HL-60 (cell line): ENCODE data around the gene MGAT5.

Experiments
- TF ChIP-seq, protein P1 (sequence below): IDR thresholded peaks from one replicate; pipeline ENCODE4 v1.5.1; 2011; ENCODE audit warnings: low read length, control low read depth, inconsistent platforms; ENCODE audit not compliant: insufficient read depth
- TF ChIP-seq, protein P2 (sequence below): IDR thresholded peaks from 2 replicates; pipeline ENCODE4 v1.6.1; 2012; ENCODE audit warnings: low read depth; ENCODE audit not compliant: insufficient replicate concordance

DNA sequence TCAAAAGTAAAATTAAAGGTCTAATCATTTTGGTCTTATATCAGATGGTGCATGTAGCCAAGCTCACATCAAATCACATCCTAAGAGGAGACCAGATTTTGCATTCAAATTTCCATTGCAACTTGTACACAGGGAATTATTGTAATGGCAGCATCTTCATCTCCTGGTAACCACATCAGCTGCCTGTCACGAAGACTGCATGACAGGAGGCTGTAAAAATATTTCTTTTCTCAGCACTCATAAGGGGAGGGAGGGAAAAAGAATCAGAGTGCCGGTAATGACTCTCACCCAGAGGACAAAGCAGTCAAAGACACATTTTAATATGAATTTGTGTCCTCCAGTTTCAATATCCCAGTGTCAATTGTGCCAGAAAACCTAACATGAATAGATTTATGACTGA lies 248.2 kb downstream of the MGAT5 start:
- TF ChIP-seq, protein P1, sequence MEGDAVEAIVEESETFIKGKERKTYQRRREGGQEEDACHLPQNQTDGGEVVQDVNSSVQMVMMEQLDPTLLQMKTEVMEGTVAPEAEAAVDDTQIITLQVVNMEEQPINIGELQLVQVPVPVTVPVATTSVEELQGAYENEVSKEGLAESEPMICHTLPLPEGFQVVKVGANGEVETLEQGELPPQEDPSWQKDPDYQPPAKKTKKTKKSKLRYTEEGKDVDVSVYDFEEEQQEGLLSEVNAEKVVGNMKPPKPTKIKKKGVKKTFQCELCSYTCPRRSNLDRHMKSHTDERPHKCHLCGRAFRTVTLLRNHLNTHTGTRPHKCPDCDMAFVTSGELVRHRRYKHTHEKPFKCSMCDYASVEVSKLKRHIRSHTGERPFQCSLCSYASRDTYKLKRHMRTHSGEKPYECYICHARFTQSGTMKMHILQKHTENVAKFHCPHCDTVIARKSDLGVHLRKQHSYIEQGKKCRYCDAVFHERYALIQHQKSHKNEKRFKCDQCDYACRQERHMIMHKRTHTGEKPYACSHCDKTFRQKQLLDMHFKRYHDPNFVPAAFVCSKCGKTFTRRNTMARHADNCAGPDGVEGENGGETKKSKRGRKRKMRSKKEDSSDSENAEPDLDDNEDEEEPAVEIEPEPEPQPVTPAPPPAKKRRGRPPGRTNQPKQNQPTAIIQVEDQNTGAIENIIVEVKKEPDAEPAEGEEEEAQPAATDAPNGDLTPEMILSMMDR = no peak
- TF ChIP-seq, protein P2, sequence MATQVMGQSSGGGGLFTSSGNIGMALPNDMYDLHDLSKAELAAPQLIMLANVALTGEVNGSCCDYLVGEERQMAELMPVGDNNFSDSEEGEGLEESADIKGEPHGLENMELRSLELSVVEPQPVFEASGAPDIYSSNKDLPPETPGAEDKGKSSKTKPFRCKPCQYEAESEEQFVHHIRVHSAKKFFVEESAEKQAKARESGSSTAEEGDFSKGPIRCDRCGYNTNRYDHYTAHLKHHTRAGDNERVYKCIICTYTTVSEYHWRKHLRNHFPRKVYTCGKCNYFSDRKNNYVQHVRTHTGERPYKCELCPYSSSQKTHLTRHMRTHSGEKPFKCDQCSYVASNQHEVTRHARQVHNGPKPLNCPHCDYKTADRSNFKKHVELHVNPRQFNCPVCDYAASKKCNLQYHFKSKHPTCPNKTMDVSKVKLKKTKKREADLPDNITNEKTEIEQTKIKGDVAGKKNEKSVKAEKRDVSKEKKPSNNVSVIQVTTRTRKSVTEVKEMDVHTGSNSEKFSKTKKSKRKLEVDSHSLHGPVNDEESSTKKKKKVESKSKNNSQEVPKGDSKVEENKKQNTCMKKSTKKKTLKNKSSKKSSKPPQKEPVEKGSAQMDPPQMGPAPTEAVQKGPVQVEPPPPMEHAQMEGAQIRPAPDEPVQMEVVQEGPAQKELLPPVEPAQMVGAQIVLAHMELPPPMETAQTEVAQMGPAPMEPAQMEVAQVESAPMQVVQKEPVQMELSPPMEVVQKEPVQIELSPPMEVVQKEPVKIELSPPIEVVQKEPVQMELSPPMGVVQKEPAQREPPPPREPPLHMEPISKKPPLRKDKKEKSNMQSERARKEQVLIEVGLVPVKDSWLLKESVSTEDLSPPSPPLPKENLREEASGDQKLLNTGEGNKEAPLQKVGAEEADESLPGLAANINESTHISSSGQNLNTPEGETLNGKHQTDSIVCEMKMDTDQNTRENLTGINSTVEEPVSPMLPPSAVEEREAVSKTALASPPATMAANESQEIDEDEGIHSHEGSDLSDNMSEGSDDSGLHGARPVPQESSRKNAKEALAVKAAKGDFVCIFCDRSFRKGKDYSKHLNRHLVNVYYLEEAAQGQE = no peak
